Hippocampal formation (tissue), 2 donors: Measurements from ENCODE around the gene SLC17A2.

Source experiments
- DNase-seq, 2 donors: peaks; one replicate each; lab custom pipeline; 2025; lab: John Stamatoyannopoulos, UW

SLC17A2 gene

GRCh38 chr6:25921525-25922203, 8.8 kb downstream of the SLC17A2 start:
- DNase-seq: no peak

GRCh38 chr6:25919657-25920056, 10.8 kb downstream of the SLC17A2 start:
- no peak for DNase-seq

GRCh38 chr6:25918083-25918683, 12.3 kb downstream of the SLC17A2 start:
- no peak for DNase-seq

- DNase-seq: no peak
Observed at GRCh38 chr6:25916789-25917490, 13.6 kb downstream of the SLC17A2 start.

GRCh38 chr6:25916330-25916729, 14.2 kb downstream of the SLC17A2 start:
- no peak for DNase-seq

GRCh38 chr6:25913741-25914140, 16.8 kb downstream of the SLC17A2 start:
- no peak for DNase-seq

GRCh38 chr6:25911351-25911750, 19.1 kb downstream of the SLC17A2 start:
- DNase-seq: no peak

- no peak for DNase-seq
Observed at GRCh38 chr6:25907475-25908014, 22.9 kb downstream of the SLC17A2 start.

- no peak for DNase-seq
Observed at GRCh38 chr6:25903467-25904099, 26.9 kb downstream of the SLC17A2 start.

GRCh38 chr6:25902071-25902470, 28.4 kb downstream of the SLC17A2 start:
- DNase-seq: no peak

- no peak for DNase-seq
Observed at GRCh38 chr6:25900843-25901242, 29.6 kb downstream of the SLC17A2 start.

GRCh38 chr6:25899580-25900408, 30.7 kb downstream of the SLC17A2 start:
- no peak for DNase-seq

GRCh38 chr6:25899123-25899522, 31.4 kb downstream of the SLC17A2 start:
- DNase-seq: no peak

GRCh38 chr6:25898289-25898977, 32.1 kb downstream of the SLC17A2 start:
- DNase-seq: no peak

GRCh38 chr6:25896252-25896651, 34.2 kb downstream of the SLC17A2 start:
- no peak for DNase-seq

GRCh38 chr6:25895771-25896170, 34.7 kb downstream of the SLC17A2 start:
- DNase-seq: no peak

GRCh38 chr6:25893778-25894177, 36.7 kb downstream of the SLC17A2 start:
- DNase-seq: no peak

GRCh38 chr6:25892877-25893276, 37.6 kb downstream of the SLC17A2 start:
- no peak for DNase-seq

GRCh38 chr6:25889877-25890853, 40.3 kb downstream of the SLC17A2 start:
- DNase-seq: peak; percentile 4 to 50

- no peak for DNase-seq
Observed at GRCh38 chr6:25888626-25889025, 41.9 kb downstream of the SLC17A2 start.
